ENCODE results near the gene PPHLN1. TPM values are rescaled to one million over a fixed set of nuclear protein-coding genes. Genes with fewer than 3 reads are reported as not detected.

Gene PPHLN1
- total RNA-seq, 1 donor from 2014 or later, result 86.1 TPM

DNA sequence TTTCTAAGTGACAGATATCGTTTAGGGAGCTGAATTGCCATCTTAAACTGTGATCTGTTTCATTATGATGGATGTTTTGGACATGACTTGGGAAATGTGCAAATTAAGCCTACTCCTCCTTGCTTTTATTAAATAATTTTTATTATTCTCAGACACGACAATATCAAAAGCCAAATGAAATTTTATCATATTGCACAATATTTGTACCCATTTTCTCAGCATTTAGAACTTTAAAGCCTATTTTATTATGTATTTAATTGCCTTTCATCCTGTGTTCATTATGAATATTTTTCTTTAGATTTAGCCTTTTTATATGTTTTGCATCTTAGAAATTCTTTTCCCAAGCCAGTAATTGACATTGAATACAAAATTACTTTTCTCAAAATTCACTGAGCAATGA, 102.9 kb downstream of the PPHLN1 start:
- intact Hi-C loops (cut with micrococcal nuclease), result no loop called here

- intact Hi-C loops (cut with micrococcal nuclease), result no loop called here
These were observed 106.7 kb downstream of the PPHLN1 start for GRCh38 chr12:42432517-42433140.

DNA sequence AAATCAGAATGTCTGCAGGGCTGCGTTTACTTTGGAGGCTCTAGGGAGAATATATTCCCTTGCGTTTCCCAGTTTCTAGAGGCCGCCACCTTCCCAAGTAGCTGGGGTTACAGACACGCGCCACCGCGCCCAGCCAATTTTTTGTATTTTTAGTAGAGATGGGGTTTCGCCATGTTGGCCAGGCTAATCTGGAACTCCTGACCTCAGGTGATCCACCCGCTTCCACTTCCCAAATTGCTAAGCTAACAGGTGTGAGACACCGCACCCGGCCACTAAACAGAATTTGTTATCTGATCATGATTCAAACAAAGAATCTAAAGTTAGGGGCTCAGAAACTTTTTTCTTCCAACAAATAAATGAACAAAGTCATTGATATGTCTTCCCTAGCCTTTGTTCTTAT, 114.6 kb downstream of the PPHLN1 start:
- intact Hi-C loops (cut with micrococcal nuclease), result no loop called here

GRCh38 chr12:42442311-42442759, 116.4 kb downstream of the PPHLN1 start:
- intact Hi-C loops (cut with micrococcal nuclease), result no loop called here

GRCh38 chr12:42442888-42443287, 116.9 kb downstream of the PPHLN1 start:
- intact Hi-C loops (cut with micrococcal nuclease), result no loop called here

DNA sequence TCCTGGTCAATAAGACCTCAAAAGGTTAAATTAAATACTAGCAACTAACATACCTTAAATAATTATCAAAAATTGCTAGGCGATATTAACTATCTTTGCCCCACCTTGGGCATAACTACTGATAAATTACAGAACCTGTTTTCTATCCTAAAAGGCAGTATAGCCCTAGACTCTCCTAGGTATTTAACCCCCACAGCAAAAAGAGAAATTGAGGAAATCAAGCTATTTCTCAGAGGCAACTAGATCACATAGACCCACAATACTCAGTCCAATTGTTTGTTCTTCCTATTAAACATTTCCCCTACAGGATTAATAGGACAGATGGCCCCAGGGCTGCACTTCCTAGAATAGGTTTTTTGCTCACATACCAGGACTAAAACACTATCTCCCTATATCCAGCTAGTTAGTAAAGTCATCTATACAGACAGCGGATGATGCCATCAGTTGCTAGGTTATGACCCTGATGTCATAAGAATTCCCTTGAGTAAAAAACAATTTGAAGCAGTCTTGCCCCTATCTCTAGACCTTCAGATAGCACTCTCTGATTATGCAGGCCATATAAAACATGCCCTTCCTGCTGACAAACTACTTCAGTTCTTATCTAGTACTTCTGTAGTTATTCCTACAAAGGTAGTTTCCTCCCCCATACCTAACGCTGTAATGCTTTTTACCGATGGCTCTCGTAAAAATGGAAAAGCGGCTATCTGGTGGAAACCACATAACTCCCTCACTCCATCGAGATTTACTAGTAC, 118.4 kb downstream of the PPHLN1 start:
- intact Hi-C loops (cut with micrococcal nuclease), result no loop called here

DNA sequence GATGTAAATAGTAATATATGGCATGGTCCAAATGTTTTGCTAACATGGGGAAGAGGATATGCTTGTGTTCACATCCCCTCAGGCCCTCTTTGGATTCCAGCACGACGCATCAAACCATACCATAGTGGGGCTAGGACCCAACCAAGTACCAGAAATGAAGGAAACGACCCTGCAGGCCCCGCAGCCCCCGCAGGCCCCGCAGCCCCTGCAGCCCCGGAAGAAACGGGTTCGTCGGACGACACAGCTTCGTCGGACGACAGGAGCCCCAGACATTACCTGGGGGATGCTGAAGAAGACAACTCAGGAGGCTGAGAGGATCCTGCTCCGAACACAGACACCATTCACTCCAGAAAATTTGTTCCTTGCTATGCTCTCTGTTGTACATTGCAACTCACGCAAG, 119.9 kb downstream of the PPHLN1 start:
- intact Hi-C loops (cut with micrococcal nuclease), result no loop called here

- intact Hi-C loops (cut with micrococcal nuclease), result no loop called here
These were observed 120.8 kb downstream of the PPHLN1 start for GRCh38 chr12:42446761-42447160.

GRCh38 chr12:42447371-42447786, 121.4 kb downstream of the PPHLN1 start:
- intact Hi-C loops (cut with micrococcal nuclease), result no loop called here

DNA sequence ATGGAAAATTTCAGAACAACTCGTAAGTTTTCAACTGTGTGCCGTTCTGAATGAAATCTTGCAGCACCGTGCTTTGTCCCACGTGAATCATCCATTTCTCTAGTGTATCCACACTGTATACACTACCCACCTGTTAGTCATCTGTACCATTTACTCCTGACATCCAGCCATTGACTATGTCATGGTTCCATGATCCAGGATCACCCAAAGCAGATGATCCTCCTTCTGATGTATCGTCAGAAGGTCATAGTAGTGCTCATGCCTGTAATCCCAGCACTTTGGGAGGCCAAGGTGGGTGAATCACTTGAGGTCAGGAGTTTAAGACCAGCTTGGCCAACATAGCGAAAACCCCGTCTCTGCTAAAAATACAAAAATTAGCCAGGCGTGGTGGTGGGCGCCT, 122.9 kb downstream of the PPHLN1 start:
- intact Hi-C loops (cut with micrococcal nuclease), result no loop called here

DNA sequence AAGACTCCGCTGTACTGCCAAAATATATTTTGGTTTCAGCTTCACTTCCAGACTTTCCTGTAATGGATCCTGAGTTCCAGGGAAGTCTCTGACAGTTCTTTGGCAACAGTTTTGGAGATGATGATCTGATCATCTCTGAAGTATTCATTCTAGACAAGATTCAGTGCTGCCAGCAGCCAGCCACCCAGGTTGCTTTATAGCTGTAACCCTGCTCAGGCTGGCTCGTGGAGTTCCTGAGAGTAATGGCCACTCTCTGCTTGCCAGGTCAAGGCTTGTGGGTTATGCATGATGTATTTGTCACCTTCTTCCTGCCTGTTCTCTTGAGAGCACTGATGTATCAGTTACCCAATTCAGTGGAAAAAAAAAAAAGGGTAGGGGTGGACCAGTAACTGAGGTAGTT, 124.3 kb downstream of the PPHLN1 start:
- intact Hi-C loops (cut with micrococcal nuclease), result no loop called here

GRCh38 chr12:42458575-42458974, 132.6 kb downstream of the PPHLN1 start:
- intact Hi-C loops (cut with micrococcal nuclease), result no loop called here

GRCh38 chr12:42459336-42459847, 133.4 kb downstream of the PPHLN1 start:
- intact Hi-C loops (cut with micrococcal nuclease), result no loop called here

DNA sequence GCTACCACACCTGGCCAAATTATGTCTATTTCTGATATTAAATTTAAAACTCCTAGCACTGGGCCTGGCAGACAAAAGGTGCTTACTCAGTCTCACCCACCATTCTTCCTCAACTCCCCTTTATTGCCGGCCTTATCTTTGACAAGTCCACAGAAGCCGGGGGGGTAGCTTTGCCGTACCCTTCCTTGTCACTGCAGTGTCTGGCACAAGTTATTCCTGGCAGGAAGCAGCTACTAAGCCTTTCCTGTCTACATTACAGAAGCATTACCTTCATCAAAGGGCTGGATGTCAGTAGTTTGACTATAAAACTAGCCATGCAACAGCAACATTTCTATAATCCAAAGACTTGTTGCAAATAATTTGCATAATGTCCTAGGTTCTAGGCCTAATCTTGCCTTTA, 136.5 kb downstream of the PPHLN1 start:
- intact Hi-C loops (cut with micrococcal nuclease), result no loop called here

GRCh38 chr12:42463671-42464070, 137.7 kb downstream of the PPHLN1 start:
- intact Hi-C loops (cut with micrococcal nuclease), result no loop called here

GRCh38 chr12:42468341-42468821, 142.4 kb downstream of the PPHLN1 start:
- intact Hi-C loops (cut with micrococcal nuclease), result no loop called here

DNA sequence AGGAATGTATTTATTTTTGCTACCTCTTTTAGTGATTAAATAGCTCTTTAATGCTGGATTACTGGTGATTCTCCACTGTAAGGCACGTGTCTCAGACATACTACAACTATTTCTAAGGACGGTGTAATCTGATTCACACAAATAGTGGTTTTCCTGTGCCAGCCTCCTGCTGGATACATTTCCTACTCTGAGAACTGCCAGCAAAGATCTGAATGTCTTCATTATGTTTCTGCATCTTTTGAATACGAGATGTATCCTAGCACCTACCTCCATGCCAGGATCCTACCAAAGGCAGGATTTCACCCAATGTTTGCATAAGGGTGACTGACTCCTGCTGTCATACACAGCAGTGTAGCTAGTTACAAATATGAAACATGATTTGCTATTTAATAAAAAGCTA, 143.0 kb downstream of the PPHLN1 start:
- intact Hi-C loops (cut with micrococcal nuclease), result no loop called here

GRCh38 chr12:42469355-42470175, 143.6 kb downstream of the PPHLN1 start:
- intact Hi-C loops (cut with micrococcal nuclease), result no loop called here

- intact Hi-C loops (cut with micrococcal nuclease), result no loop called here
These were observed 146.4 kb downstream of the PPHLN1 start for GRCh38 chr12:42472376-42472775.

DNA sequence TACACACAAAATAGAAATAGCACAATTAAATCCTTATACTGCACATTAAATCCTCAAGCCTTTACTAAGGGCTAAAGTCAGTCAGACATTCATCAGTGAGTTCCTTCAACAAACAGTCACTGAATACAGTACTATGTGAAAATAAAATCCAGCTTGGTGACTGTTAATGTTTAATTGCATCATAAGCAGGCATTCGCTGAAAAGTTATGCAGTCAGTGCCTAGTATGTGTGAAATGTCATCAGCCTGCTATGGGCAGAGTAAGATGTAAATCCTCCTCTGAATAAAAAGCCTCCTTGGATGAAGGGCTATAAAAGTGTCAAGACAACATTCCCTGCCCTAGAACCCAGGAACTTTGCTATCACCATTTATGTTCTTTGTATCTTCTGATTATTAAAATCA, 147.2 kb downstream of the PPHLN1 start:
- intact Hi-C loops (cut with micrococcal nuclease), result no loop called here

- intact Hi-C loops (cut with micrococcal nuclease), result no loop called here
These were observed 147.6 kb downstream of the PPHLN1 start for GRCh38 chr12:42473561-42473960.

DNA sequence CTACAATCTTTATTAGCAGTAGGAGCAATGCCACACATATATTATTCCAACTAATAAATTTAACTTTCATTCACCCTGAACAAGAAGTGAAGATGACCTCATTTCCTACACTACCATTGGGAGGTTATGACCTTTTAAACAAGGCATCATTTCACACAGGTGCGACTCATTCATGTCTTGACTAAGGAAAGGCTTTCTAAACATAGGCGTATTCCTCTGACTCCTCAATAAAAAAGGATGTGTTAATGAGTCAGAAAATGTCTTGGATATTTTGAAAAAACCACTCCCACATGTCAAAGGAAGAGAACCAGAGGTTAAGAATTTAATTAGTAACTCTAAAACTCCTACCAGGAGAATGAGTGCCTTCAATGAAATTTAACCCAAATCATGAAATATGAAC, 148.4 kb downstream of the PPHLN1 start:
- intact Hi-C loops (cut with micrococcal nuclease), result no loop called here
